ENCODE data around the gene DIP2B. TPM values are rescaled to one million over a fixed set of nuclear protein-coding genes. Genes with fewer than 3 reads are reported as not detected.

The DIP2B gene
- total RNA-seq, 1 experiment from 2014 or later, result 30.2 TPM

DNA sequence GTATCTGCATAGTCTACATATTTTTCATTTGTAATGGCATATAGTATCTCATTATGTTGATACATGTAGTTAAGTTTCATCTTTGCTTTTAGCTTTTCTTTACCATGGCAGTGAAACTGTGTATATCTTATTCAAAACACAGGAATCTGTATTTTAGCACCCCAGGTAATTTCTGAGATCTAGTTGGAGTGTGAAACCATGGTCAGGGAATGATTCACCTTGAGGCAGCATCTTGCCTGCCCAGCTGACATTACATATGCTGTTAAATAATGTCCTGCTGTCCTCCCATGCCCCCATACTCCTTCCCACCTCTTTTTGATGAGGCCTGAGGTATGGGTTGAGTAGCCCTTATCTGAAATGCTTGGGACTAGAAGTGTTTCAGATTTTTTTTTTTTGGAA lies 133.7 kb downstream of the DIP2B start:
- Histone ChIP-seq H3K27ac (ENCODE audit: low read length) (no peak overlapping the region), H3K4me3 (ENCODE audit: low read depth in 2 of 2, low read length in 2 of 2) (no peak overlapping the region), H3K9me3 (ENCODE audit: control insufficient read depth, insufficient read depth, low read depth, low read length) (no peaks in the 10 kb centered on the region), H3K4me1 (ENCODE audit: control insufficient read depth, insufficient read depth, low read length) (peaks cover 10% of the 10 kb centered on the region), H3K36me3 (ENCODE audit: control insufficient read depth, insufficient read depth, low read length) (no peaks in the 10 kb centered on the region; the same call in 1 of the 2 replicates), H3K27me3 (ENCODE audit: control insufficient read depth, insufficient read depth, low read length) (no peaks in the 10 kb centered on the region)
- DNase-seq (ENCODE audit: low read depth, low spot score) (no peak), ATAC-seq (no peak)
- intact Hi-C loops (cut with micrococcal nuclease; ENCODE audit: unreplicated experiment), result loop anchor here (2.0 kb wide), 1 partner anchor 134 kb away; the partner anchor contains the start of gene DIP2B
- ChIA-PET CTCF (interaction anchor here (0.7 to 1.1 kb wide), 2 partner anchors 134 to 388 kb away, joined by 3 to 13 read pairs; partner anchors contain the start of gene DIP2B), POLR2A (interaction anchor here (0.7 kb wide), 2 partner anchors 70 to 83 kb away, joined by 3 to 4 read pairs; no protein-coding TSS in a partner anchor)
- TF ChIP-seq POLR2AphosphoS5 (IDR thresholded peaks at IDR 0.05; ENCODE audit: low read depth, low read length) (no peak), TCF7L2 (IDR thresholded peaks at IDR 0.05; ENCODE audit: low read depth, low read length) (no peak)
- in situ Hi-C loops (cut with HindIII; ENCODE audit: low pct_unique_long_range_greater_than_20kb, low sequenced_read_pairs), result no loop called here
- BruUV-seq (replicated peaks), result no TSS peak

DNA sequence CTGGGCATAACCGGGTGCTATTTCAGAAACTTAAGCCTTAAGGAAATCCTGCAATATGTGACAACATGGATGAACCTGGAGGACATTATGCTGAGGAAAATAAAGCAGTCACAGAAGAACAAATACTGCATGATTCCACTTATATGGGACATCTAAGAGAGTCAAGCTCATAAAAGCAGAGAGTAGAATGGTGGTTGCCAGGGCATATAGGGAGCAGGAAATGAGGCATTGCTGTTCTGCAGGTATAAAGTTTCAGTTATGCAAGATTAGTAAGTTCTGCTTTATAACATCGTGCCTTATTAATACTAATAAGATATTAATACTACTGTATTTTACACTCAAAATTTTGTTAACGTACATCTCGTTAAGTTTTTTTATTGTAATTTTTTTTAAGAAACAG lies 134.9 kb downstream of the DIP2B start:
- no peaks in the 10 kb centered on the region for H3K9me3 ChIP-seq (ENCODE audit: control insufficient read depth, insufficient read depth, low read depth, low read length)
- no peaks in the 10 kb centered on the region for H3K27me3 ChIP-seq (ENCODE audit: control insufficient read depth, insufficient read depth, low read length)
- DNase-seq (ENCODE audit: low read depth, low spot score) (no peak), ATAC-seq (no peak)
- intact Hi-C loops (cut with micrococcal nuclease; ENCODE audit: unreplicated experiment), result loop anchor here (2.0 kb wide), 1 partner anchor 135 kb away; the partner anchor contains the start of gene DIP2B
- TF ChIP-seq POLR2AphosphoS5 (IDR thresholded peaks at IDR 0.05; ENCODE audit: low read depth, low read length) (no peak), TCF7L2 (IDR thresholded peaks at IDR 0.05; ENCODE audit: low read depth, low read length) (no peak), SIN3A (IDR thresholded peaks at IDR 0.05; ENCODE audit: borderline replicate concordance, insufficient read depth, low read depth, low read length) (no peak)
- TF ChIP-seq, protein P1, sequence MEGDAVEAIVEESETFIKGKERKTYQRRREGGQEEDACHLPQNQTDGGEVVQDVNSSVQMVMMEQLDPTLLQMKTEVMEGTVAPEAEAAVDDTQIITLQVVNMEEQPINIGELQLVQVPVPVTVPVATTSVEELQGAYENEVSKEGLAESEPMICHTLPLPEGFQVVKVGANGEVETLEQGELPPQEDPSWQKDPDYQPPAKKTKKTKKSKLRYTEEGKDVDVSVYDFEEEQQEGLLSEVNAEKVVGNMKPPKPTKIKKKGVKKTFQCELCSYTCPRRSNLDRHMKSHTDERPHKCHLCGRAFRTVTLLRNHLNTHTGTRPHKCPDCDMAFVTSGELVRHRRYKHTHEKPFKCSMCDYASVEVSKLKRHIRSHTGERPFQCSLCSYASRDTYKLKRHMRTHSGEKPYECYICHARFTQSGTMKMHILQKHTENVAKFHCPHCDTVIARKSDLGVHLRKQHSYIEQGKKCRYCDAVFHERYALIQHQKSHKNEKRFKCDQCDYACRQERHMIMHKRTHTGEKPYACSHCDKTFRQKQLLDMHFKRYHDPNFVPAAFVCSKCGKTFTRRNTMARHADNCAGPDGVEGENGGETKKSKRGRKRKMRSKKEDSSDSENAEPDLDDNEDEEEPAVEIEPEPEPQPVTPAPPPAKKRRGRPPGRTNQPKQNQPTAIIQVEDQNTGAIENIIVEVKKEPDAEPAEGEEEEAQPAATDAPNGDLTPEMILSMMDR (IDR thresholded peaks at IDR 0.05), result no peak
- TF ChIP-seq, protein P2, sequence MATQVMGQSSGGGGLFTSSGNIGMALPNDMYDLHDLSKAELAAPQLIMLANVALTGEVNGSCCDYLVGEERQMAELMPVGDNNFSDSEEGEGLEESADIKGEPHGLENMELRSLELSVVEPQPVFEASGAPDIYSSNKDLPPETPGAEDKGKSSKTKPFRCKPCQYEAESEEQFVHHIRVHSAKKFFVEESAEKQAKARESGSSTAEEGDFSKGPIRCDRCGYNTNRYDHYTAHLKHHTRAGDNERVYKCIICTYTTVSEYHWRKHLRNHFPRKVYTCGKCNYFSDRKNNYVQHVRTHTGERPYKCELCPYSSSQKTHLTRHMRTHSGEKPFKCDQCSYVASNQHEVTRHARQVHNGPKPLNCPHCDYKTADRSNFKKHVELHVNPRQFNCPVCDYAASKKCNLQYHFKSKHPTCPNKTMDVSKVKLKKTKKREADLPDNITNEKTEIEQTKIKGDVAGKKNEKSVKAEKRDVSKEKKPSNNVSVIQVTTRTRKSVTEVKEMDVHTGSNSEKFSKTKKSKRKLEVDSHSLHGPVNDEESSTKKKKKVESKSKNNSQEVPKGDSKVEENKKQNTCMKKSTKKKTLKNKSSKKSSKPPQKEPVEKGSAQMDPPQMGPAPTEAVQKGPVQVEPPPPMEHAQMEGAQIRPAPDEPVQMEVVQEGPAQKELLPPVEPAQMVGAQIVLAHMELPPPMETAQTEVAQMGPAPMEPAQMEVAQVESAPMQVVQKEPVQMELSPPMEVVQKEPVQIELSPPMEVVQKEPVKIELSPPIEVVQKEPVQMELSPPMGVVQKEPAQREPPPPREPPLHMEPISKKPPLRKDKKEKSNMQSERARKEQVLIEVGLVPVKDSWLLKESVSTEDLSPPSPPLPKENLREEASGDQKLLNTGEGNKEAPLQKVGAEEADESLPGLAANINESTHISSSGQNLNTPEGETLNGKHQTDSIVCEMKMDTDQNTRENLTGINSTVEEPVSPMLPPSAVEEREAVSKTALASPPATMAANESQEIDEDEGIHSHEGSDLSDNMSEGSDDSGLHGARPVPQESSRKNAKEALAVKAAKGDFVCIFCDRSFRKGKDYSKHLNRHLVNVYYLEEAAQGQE (IDR thresholded peaks at IDR 0.05; ENCODE audit: insufficient read depth in 1 of 2, low read depth in 2 of 2, low read length in 1 of 2), result no peak
- in situ Hi-C loops (cut with HindIII; ENCODE audit: low pct_unique_long_range_greater_than_20kb, low sequenced_read_pairs), result no loop called here
- H3K4me3 ChIP-seq (ENCODE audit: low read depth in 2 of 2, low read length in 2 of 2), result no peak overlapping the region
- POLR2A ChIA-PET, result interaction anchor here (0.5 to 0.6 kb wide), 2 partner anchors 57 to 271 kb away, joined by 3 to 15 read pairs; no protein-coding TSS in a partner anchor
- BruUV-seq (replicated peaks), result no TSS peak
- H3K4me1 ChIP-seq (ENCODE audit: control insufficient read depth, insufficient read depth, low read length), result peaks cover 6% of the 10 kb centered on the region; the same call in 1 of the 2 replicates
- H3K27ac ChIP-seq (ENCODE audit: low read length), result no peak overlapping the region
- H3K36me3 ChIP-seq (ENCODE audit: control insufficient read depth, insufficient read depth, low read length), result no peaks in the 10 kb centered on the region; the same call in 1 of the 2 replicates
- CTCF ChIA-PET, result no interaction called here

DNA sequence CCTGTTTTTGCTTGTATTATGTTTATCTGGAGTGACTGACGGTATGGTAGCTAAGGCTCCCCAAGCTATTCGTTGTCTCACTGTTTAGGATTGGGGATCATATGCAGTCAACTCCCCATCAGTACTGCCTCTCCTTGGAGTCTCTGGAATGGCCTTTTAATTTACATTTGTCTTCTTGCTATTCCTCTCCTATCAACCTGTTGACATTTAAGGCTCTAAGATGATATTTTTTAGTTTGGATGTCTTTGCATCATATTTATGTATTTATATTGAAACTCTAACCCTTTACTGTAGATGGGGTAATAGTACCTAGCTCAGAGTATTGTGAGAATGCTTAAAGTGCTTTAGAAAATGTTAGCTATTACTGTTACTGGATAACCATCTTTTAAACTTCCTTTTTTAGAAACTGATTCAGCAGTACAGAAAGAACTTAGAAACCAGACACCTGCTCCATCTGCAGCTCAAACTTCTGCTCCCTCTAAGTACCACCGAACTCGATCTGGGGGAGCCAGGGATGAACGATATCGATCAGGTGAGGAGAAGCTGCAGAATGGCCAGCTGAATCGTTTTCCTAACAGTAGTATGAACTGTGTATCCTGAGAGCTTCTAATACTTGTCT lies 135.6 kb downstream of the DIP2B start:
- no TSS peak for BruUV-seq (replicated peaks)
- DNase-seq (ENCODE audit: low read depth, low spot score), result no peak

More for the DNA sequence above, 135.6 kb downstream of the DIP2B start:
- intact Hi-C loops (cut with micrococcal nuclease; ENCODE audit: unreplicated experiment) (no loop called here), in situ Hi-C loops (cut with HindIII; ENCODE audit: low pct_unique_long_range_greater_than_20kb, low sequenced_read_pairs) (no loop called here)
- no peak for ATAC-seq
- H3K9me3 ChIP-seq (ENCODE audit: control insufficient read depth, insufficient read depth, low read depth, low read length), result no peaks in the 10 kb centered on the region
- no peaks in the 10 kb centered on the region for H3K27me3 ChIP-seq (ENCODE audit: control insufficient read depth, insufficient read depth, low read length)
- no peaks in the 10 kb centered on the region; the same call in 1 of the 2 replicates for H3K36me3 ChIP-seq (ENCODE audit: control insufficient read depth, insufficient read depth, low read length)
- H3K27ac ChIP-seq (ENCODE audit: low read length), result no peak overlapping the region
- TF ChIP-seq SIN3A (IDR thresholded peaks at IDR 0.05; ENCODE audit: borderline replicate concordance, insufficient read depth, low read depth, low read length) (no peak), POLR2AphosphoS5 (IDR thresholded peaks at IDR 0.05; ENCODE audit: low read depth, low read length) (no peak)
- TF ChIP-seq, protein P2 (IDR thresholded peaks at IDR 0.05; ENCODE audit: insufficient read depth in 1 of 2, low read depth in 2 of 2, low read length in 1 of 2), result no peak
- TF ChIP-seq, protein P1 (IDR thresholded peaks at IDR 0.05), result no peak
- no peak overlapping the region for H3K4me3 ChIP-seq (ENCODE audit: low read depth in 2 of 2, low read length in 2 of 2)
- ChIA-PET CTCF (no interaction called here), POLR2A (interaction anchor here (0.6 kb wide), 3 partner anchors 9 to 119 kb away, joined by 3 to 15 read pairs (median 6); no protein-coding TSS in a partner anchor)
- peaks cover 6% of the 10 kb centered on the region; the same call in 1 of the 2 replicates for H3K4me1 ChIP-seq (ENCODE audit: control insufficient read depth, insufficient read depth, low read length)

All from Panc1 (cell line).